Adipocyte (in vitro differentiated cells): ENCODE measurements around the gene APOLD1.

Experiments
- DNase-seq: peaks from one replicate; pipeline ENCODE4 v3.0.0-alpha.2; 2015; ENCODE audit warnings: low read depth
- H3K27me3 ChIP-seq: replicated peaks from 2 replicates; pipeline ENCODE4 v1.7.0; 2013; ENCODE audit warnings: mild to moderate bottlenecking, low read length, moderate library complexity; ENCODE audit not compliant: control insufficient read depth, insufficient read depth
- H3K36me3 ChIP-seq: 2 replicates; pipeline ENCODE4 v1.7.0; 2013; ENCODE audit warnings: low read length, mild to moderate bottlenecking, moderate library complexity; ENCODE audit not compliant: control insufficient read depth, insufficient read depth, severe bottlenecking
- H3K4me1 ChIP-seq: 2 replicates; pipeline ENCODE4 v1.7.0; 2013; ENCODE audit warnings: mild to moderate bottlenecking, low read length, moderate library complexity; ENCODE audit not compliant: control insufficient read depth, insufficient read depth
- H3K4me3 ChIP-seq: 2 replicates; pipeline ENCODE4 v1.7.0; 2013; ENCODE audit warnings: mild to moderate bottlenecking, low read length, moderate library complexity
- H3K9ac ChIP-seq: 2 replicates; pipeline ENCODE4 v1.7.0; 2013; ENCODE audit warnings: mild to moderate bottlenecking, low read length, moderate library complexity
- H3K9me3 ChIP-seq: 2 replicates; pipeline ENCODE4 v1.7.0; 2013; ENCODE audit warnings: mild to moderate bottlenecking, low read length, moderate library complexity; ENCODE audit not compliant: control insufficient read depth

APOLD1 gene

GRCh38 chr12:12757121-12757520 lies 28.3 kb upstream of the APOLD1 start:
- Histone ChIP-seq H3K4me1 (no peaks in the 10 kb centered on the region), H3K36me3 (no peaks in the 10 kb centered on the region), H3K9ac (no peak overlapping the region), H3K4me3 (no peak overlapping the region), H3K9me3 (no peaks in the 10 kb centered on the region), H3K27me3 (no peaks in the 10 kb centered on the region)
- DNase-seq = no peak

- no peak overlapping the region for H3K4me3 ChIP-seq
- H3K9ac ChIP-seq = no peak overlapping the region
- no peaks in the 10 kb centered on the region for H3K27me3 ChIP-seq
- no peaks in the 10 kb centered on the region for H3K36me3 ChIP-seq
- no peaks in the 10 kb centered on the region for H3K9me3 ChIP-seq
- DNase-seq = no peak
- no peaks in the 10 kb centered on the region for H3K4me1 ChIP-seq
Observed at GRCh38 chr12:12759234-12759915, 26.1 kb upstream of the APOLD1 start.

DNA sequence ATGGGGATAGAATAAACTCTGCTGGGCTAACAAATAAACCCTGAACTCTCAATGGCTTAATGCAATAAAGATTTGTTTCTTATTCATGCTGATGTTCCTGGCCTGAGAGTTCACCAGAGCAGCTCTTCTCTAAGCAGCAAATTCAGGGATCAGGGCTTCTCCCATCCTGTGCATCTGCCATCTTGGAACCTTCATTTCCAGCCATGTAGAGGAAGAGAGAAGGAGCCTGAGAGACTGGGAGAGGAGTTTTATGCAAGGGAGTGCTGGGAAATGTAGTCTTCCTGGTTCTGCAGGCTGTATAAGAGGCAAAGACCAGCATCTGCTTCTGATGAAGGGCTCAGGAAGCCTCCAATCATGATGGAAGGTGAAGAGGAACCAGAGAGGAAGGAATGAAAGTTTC lies 20.6 kb upstream of the APOLD1 start:
- H3K36me3 ChIP-seq = no peaks in the 10 kb centered on the region
- no peaks in the 10 kb centered on the region for H3K9me3 ChIP-seq
- H3K4me1 ChIP-seq = no peaks in the 10 kb centered on the region
- H3K9ac ChIP-seq = no peak overlapping the region
- H3K4me3 ChIP-seq = no peak overlapping the region
- no peak for DNase-seq
- no peaks in the 10 kb centered on the region for H3K27me3 ChIP-seq

GRCh38 chr12:12770262-12770661 lies 15.2 kb upstream of the APOLD1 start:
- DNase-seq = no peak
- H3K9me3 ChIP-seq = no peaks in the 10 kb centered on the region
- H3K36me3 ChIP-seq = no peaks in the 10 kb centered on the region
- no peaks in the 10 kb centered on the region for H3K27me3 ChIP-seq
- H3K9ac ChIP-seq = no peak overlapping the region
- H3K4me1 ChIP-seq = no peaks in the 10 kb centered on the region
- no peak overlapping the region for H3K4me3 ChIP-seq

DNA sequence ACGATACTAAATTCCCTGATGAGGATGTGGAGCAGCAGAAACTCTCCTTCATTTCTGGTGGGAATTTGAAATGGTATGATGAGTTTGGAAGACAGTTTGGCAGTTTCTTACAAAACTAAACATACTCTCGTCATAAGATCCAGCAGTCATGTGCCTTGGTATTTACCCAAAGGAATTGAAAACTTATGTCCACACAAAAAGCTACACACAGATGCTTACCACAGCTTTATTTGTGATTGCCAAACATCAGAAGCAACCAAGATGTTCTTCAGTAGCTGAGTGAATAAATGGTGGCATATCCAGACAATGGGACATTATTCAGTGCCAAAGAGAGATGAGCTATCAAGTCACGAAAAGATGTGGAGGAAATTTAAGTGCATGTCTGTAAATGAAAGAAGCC lies 10.7 kb upstream of the APOLD1 start:
- no peak for DNase-seq
- Histone ChIP-seq H3K9me3 (no peaks in the 10 kb centered on the region), H3K9ac (no peak overlapping the region), H3K4me1 (peaks cover 8% of the 10 kb centered on the region), H3K27me3 (no peaks in the 10 kb centered on the region), H3K4me3 (no peak overlapping the region), H3K36me3 (no peaks in the 10 kb centered on the region)

- Histone ChIP-seq H3K9ac (no peak overlapping the region), H3K36me3 (no peaks in the 10 kb centered on the region), H3K27me3 (no peaks in the 10 kb centered on the region), H3K4me3 (no peak overlapping the region), H3K4me1 (peaks cover 11% of the 10 kb centered on the region), H3K9me3 (no peaks in the 10 kb centered on the region)
- DNase-seq = no peak
Observed at GRCh38 chr12:12776261-12776660, 9.2 kb upstream of the APOLD1 start.

DNA sequence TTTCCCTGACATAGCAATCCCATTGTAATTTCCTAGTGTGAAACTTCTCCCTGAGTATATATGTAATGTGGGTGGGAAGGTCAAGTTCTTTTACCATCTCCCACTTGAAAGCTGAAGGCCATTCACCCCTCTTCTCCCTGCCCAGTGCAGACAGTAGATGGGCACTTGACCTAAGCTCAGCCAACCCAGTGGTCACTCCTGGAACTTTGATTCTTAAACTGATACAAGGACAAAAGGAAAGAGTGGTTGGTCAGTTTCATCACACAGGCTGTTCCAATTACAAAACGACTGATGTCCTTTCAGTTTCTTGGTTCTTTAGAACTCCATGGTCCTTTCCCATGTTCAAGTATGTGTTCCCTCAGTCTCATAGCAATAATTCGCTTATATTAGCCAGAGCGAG lies 8.4 kb upstream of the APOLD1 start:
- Histone ChIP-seq H3K9me3 (no peaks in the 10 kb centered on the region), H3K4me1 (peaks cover 11% of the 10 kb centered on the region), H3K36me3 (no peaks in the 10 kb centered on the region), H3K4me3 (no peak overlapping the region), H3K9ac (no peak overlapping the region), H3K27me3 (no peaks in the 10 kb centered on the region)
- no peak for DNase-seq

GRCh38 chr12:12779007-12779406 lies 6.5 kb upstream of the APOLD1 start:
- H3K4me1 ChIP-seq = peaks cover 11% of the 10 kb centered on the region
- H3K4me3 ChIP-seq = no peak overlapping the region
- H3K9ac ChIP-seq = no peak overlapping the region
- H3K27me3 ChIP-seq = no peaks in the 10 kb centered on the region
- no peaks in the 10 kb centered on the region for H3K36me3 ChIP-seq
- DNase-seq = no peak
- no peaks in the 10 kb centered on the region for H3K9me3 ChIP-seq

DNA sequence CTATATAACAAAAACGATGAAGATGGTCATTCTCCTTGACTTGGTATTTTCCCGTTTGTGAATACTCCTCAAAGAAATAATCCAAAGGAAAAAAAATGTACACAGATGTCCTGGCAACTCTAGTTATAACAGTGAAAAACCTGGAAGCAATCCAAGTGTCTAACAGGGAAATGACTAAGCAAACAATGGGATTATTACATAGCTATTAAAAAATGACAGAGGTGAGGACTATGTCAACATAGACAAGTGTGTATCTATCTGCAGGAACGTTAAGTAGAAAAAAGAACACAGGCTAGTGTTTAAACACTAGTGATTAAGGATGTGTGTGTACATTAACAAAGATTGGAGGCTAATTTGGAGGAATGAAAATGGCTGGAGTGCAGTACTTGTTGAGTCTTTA lies 5.9 kb upstream of the APOLD1 start:
- no peak overlapping the region for H3K4me3 ChIP-seq
- peak; percentile 52 for DNase-seq

DNA sequence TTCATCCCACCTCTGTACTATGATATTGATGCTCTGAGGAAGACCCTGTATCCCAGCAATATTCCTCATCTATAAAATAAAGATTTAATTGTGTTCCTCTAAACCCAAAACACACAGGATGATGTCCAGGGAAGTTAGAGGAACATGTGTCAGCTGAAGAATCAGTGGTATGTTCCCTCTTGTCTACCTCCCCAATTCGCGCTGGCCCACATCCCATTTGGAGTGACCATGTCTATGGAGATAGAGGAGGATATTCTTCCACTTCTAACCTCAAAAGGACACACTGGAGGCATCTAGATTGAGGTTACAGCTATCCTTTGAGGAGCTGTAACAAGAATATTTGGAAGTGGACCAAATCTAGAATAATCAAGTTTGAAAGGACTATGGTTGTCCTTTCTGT lies 1.3 kb upstream of the APOLD1 start:
- Histone ChIP-seq H3K4me1 (peaks cover 42% of the 10 kb centered on the region), H3K27me3 (no peaks in the 10 kb centered on the region), H3K9ac (no peak overlapping the region), H3K36me3 (no peaks in the 10 kb centered on the region), H3K4me3 (no peak overlapping the region), H3K9me3 (no peaks in the 10 kb centered on the region)
- no peak for DNase-seq

More for the DNA sequence above, 5.9 kb upstream of the APOLD1 start:
- H3K36me3 ChIP-seq = no peaks in the 10 kb centered on the region
- no peaks in the 10 kb centered on the region for H3K9me3 ChIP-seq
- no peaks in the 10 kb centered on the region for H3K27me3 ChIP-seq
- peaks cover 11% of the 10 kb centered on the region for H3K4me1 ChIP-seq
- no peak overlapping the region for H3K9ac ChIP-seq

DNA sequence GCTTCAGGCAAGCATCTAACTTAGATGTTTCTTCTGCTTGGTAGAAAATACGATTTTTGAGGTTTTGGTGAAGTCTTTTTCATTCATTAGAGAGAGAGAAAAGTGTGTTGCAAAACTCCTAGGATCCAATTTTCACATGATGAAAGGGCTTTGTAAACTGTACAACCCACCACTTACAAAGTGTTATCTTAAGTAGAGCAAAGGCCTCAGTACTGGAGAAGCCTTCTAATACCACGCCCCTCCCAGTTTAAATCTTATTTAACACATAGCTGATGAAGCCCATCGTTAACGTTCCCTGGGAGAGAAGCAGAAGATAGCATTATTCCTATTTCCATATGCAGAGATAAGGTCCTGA lies 869 bp downstream of the APOLD1 start:
- no peak for DNase-seq
- Histone ChIP-seq H3K4me3 (peak overlapping the region; percentile 84), H3K9me3 (no peaks in the 10 kb centered on the region), H3K27me3 (no peaks in the 10 kb centered on the region), H3K4me1 (peaks cover 32% of the 10 kb centered on the region), H3K9ac (peak overlapping the region; percentile 88), H3K36me3 (no peaks in the 10 kb centered on the region)
